Measurements from ENCODE around the gene RAB7B.

Gene RAB7B

DNA sequence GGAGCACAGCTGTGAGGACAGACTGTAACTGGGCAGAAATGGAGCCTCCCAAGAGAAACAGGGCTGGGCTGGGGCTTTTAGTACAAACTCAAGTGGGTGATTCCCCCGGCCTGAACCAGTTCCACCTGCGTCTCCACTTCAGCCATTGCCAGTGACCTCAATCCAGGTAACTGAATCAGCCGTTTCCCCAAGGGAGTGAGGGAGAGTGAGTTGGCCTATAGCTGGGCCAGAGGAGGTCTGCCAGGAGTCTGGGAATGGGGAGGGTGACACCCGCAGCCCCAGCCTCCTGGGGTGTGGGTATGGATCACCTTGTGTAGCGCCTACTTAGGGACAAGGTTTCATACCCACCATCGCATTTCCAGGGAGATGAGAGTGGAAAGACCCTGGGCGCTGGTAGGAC lies 68.4 kb downstream of the RAB7B start:
- no peak for TF ChIP-seq CTCF (IDR thresholded peaks at IDR 0.05; ENCODE audit: insufficient read depth, missing control alignments)
- no peak for DNase-seq (ENCODE audit: insufficient read length, low spot score)
- FAIRE-seq: no peak

- TF ChIP-seq CTCF (IDR thresholded peaks at IDR 0.05; ENCODE audit: insufficient read depth, missing control alignments): no peak
- DNase-seq (ENCODE audit: insufficient read length, low spot score) (no peak), FAIRE-seq (no peak)
These were observed 69.2 kb downstream of the RAB7B start for GRCh38 chr1:205933671-205934618.

GRCh38 chr1:205932776-205933175 lies 70.4 kb downstream of the RAB7B start:
- TF ChIP-seq CTCF (IDR thresholded peaks at IDR 0.05; ENCODE audit: insufficient read depth, missing control alignments): no peak
- FAIRE-seq (no peak), DNase-seq (ENCODE audit: insufficient read length, low spot score) (no peak)

DNA sequence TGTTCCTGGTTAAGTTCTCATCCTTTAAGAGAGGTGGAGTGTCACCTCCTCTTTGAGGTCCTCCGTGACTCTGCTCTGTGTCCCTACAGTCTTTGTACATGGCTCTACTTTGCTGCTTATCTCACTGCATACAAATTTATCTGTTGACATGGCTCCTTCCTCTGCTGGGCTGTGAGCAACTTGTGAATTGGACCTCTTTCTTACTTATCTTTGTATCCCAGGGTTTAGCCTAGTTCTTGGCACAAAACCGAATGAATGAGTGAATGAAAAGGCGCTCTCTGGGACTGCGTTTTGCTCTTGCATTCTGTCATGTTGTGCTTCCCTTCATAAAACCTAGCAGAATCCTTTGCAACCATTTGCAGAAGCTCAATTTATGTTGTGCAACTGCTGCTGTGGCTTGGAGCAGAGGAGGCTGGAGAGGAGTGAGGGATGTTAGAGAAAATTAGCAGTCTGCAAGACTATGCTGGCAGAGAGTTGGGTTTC lies 72.4 kb downstream of the RAB7B start:
- no peak for TF ChIP-seq CTCF (IDR thresholded peaks at IDR 0.05; ENCODE audit: insufficient read depth, missing control alignments)
- DNase-seq (ENCODE audit: insufficient read length, low spot score) (no peak), FAIRE-seq (no peak)

GRCh38 chr1:205930195-205930577 lies 73.0 kb downstream of the RAB7B start:
- DNase-seq (ENCODE audit: insufficient read length, low spot score) (no peak), FAIRE-seq (no peak)

DNA sequence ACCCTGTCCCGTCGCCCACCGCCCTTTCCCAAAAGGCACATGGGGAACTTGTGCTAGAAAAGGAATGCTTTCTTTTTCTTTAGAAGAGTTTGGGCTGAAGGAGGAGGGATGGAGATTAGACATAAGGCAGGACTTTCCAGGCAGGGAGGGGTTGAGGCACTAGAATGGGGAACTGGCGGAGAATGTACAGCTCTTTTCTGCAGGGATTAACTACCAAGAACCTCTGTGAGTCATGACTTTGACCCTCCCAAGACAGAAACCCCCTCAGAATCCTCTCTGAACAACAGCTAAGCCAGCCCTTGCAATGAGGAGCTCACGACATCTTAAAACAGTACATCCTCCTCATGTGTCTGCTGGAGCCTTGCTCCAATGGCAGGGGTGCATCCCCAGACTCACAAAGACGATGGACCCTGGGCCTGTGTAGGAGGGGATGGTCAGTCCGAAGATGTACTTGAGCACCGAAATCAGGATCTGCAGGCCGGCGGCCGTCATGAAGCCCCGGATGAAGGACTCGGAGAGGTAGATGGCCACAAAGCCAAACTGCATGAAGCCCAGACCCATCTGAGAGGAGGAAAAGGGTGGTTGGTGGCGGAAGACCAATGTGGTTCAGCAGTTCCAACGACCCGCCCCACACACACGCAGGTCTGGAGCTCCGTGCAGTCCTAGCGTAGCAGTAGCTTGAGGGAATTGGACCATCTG lies 73.5 kb downstream of the RAB7B start:
- TF ChIP-seq CTCF (IDR thresholded peaks at IDR 0.05; ENCODE audit: insufficient read depth, missing control alignments): no peak
- FAIRE-seq (no peak), DNase-seq (ENCODE audit: insufficient read length, low spot score) (no peak)

More at GRCh38 chr1:205930195-205930577, 73.0 kb downstream of the RAB7B start:
- TF ChIP-seq CTCF (IDR thresholded peaks at IDR 0.05; ENCODE audit: insufficient read depth, missing control alignments): no peak

All from D721Med (cell line).